GM10266 (cell line): ENCODE data around the gene UST.

Experiments
- DNase-seq: peaks from one replicate; pipeline ENCODE4 v3.0.0; 2012; ENCODE audit errors: extremely low spot score
- TF ChIP-seq, protein P1 (sequence below): IDR thresholded peaks from 2 replicates; pipeline ENCODE4 v1.5.1; 2012; ENCODE audit warnings: mild to moderate bottlenecking, low read depth; ENCODE audit not compliant: control insufficient read depth, insufficient read depth; ENCODE audit errors: missing control alignments

UST gene

GRCh38 chr6:148957752-148958151, 210.9 kb downstream of the UST start:
- TF ChIP-seq, protein P1, sequence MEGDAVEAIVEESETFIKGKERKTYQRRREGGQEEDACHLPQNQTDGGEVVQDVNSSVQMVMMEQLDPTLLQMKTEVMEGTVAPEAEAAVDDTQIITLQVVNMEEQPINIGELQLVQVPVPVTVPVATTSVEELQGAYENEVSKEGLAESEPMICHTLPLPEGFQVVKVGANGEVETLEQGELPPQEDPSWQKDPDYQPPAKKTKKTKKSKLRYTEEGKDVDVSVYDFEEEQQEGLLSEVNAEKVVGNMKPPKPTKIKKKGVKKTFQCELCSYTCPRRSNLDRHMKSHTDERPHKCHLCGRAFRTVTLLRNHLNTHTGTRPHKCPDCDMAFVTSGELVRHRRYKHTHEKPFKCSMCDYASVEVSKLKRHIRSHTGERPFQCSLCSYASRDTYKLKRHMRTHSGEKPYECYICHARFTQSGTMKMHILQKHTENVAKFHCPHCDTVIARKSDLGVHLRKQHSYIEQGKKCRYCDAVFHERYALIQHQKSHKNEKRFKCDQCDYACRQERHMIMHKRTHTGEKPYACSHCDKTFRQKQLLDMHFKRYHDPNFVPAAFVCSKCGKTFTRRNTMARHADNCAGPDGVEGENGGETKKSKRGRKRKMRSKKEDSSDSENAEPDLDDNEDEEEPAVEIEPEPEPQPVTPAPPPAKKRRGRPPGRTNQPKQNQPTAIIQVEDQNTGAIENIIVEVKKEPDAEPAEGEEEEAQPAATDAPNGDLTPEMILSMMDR, result no peak
- no peak for DNase-seq

- DNase-seq, result no peak
- TF ChIP-seq, protein P1, result no peak
These were observed 212.2 kb downstream of the UST start for GRCh38 chr6:148959008-148959407.

DNA sequence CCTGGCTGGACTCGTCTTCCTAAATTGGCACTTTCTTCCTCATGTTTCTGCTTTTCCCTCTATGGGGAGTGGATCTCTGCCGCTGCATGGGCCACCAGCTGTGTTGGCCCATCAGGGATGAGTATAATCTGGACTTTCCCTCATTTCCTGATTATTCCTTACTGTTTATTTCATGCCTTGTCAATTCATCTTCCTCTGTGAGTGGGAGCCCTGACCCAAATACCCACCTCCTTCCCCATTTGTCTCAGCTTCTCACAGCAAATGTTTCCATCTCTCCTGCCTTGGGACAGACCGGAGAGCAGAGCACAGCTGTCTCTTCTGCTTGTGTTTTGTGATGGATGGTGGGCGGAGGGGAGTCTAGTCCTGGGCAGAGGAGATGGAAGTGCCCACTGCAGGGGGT, 212.7 kb downstream of the UST start:
- TF ChIP-seq, protein P1, result no peak

DNA sequence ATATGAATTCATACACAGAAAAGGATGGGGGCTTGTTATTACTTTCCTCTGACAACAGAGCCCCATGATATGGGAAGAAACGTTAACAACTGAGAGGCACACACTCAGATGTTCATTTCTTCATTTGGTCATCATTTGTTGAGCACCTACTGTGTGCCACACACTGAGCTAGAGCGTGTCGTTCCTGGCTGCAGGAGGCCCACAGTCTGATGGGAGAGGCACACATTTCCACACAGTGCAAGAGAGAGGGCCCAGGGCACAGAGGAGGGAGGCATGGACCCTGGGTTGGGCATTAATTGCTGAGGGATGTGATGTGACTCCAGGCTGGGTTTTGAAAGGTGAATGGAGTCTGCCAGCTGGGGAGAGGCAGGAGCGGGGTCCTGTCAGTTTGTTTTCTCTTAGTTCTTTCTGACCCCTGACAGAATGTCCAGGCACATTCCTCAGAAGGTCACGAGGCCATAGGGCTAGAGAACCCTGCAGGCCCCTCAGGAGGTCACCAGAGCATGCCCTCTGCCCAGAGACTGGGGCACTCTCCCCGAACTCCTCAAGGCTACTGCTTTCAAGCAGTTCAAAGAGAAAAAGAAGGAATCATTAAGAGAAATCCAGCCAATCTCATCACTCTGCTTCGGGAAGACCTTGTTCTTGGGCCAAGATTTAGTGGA, 216.2 kb downstream of the UST start:
- no peak for DNase-seq
- TF ChIP-seq, protein P1, result no peak

More for the DNA sequence above, 212.7 kb downstream of the UST start:
- no peak for DNase-seq

DNA sequence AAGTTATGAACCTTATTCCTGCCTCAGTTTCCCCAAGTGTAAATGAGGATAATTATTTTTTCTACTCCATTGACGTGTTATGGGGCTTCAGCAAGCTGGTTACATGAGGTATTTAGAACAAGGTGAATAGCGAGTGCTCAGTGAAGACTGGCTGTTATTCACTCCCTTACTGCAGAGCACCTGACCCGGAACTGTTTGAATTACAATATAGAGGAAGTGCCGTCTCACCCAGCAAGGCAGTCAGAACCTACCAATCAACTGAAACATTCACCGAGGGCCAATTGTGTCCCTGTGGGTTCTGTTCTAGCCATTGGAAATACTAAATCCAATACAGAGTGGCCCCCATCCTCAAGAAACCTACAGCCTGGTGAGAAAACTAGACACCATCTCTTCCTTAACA, 216.9 kb downstream of the UST start:
- TF ChIP-seq, protein P1, result no peak
- DNase-seq, result no peak

DNA sequence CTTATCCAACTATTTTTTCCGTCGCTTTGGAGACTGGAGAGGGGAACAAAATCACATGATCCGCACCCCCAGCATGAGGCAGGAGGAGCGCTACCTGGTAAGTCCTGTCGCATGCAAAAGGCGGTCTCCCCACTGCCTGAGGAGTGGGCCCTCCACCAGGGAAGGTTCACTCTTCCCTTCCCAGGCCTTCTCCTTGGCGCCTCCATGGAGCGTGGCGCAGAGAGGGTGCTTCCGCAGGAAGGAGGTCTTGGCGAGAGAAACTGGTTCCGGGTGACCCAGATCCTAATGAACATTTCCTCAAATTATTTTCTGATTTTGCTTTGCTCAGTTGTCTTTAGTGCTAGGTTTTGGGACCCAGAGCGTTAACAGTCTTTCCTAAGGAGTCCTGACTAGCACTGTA, 217.6 kb downstream of the UST start:
- DNase-seq, result no peak

GRCh38 chr6:148965287-148965686, 218.5 kb downstream of the UST start:
- TF ChIP-seq, protein P1, result no peak
- DNase-seq, result no peak

More for the DNA sequence above, 217.6 kb downstream of the UST start:
- TF ChIP-seq, protein P1, result no peak
